Measurements from ENCODE around the gene GPR62.

The GPR62 gene

GRCh38 chr3:51994530-51994929 lies 39.3 kb downstream of the GPR62 start:
- DNase-seq = no peak

- DNase-seq = peak; percentile 79
These were observed 40.4 kb downstream of the GPR62 start, which contains the start of gene RPL29 for GRCh38 chr3:51995346-51996163. Gene RPL29, minus strand, starts transcription at chr3:51995895. Its CDS starts 434 bp downstream, at chr3:51995461.

- no peak for DNase-seq
These were observed 42.0 kb downstream of the GPR62 start for GRCh38 chr3:51997172-51997571.

GRCh38 chr3:51997935-51998596 lies 42.9 kb downstream of the GPR62 start:
- no peak for DNase-seq

- no peak for DNase-seq
These were observed 43.6 kb downstream of the GPR62 start for GRCh38 chr3:51998774-51999173.

- DNase-seq = no peak
These were observed 44.7 kb downstream of the GPR62 start for GRCh38 chr3:51999846-52000245.

GRCh38 chr3:52001443-52001974 lies 46.3 kb downstream of the GPR62 start:
- peak; percentile 73 for DNase-seq

GRCh38 chr3:52002748-52003147 lies 47.6 kb downstream of the GPR62 start:
- DNase-seq = no peak

GRCh38 chr3:52004163-52004787 lies 49.1 kb downstream of the GPR62 start:
- no peak for DNase-seq

GRCh38 chr3:52004906-52005395 lies 49.8 kb downstream of the GPR62 start:
- no peak for DNase-seq

GRCh38 chr3:52005571-52005986 lies 50.4 kb downstream of the GPR62 start:
- DNase-seq = peak; percentile 73

- no peak for DNase-seq
These were observed 51.0 kb downstream of the GPR62 start for GRCh38 chr3:52006017-52006819.

- DNase-seq = no peak
These were observed 51.6 kb downstream of the GPR62 start for GRCh38 chr3:52006820-52007133.
